Kidney capillary endothelial cell (primary cell): ENCODE data around the gene NLRP6.

ENCODE experiments used
- DNase-seq: peaks from one replicate; pipeline ENCODE4 v3.0.0-alpha.2; 2018; ENCODE audit warnings: low spot score

NLRP6 gene

DNA sequence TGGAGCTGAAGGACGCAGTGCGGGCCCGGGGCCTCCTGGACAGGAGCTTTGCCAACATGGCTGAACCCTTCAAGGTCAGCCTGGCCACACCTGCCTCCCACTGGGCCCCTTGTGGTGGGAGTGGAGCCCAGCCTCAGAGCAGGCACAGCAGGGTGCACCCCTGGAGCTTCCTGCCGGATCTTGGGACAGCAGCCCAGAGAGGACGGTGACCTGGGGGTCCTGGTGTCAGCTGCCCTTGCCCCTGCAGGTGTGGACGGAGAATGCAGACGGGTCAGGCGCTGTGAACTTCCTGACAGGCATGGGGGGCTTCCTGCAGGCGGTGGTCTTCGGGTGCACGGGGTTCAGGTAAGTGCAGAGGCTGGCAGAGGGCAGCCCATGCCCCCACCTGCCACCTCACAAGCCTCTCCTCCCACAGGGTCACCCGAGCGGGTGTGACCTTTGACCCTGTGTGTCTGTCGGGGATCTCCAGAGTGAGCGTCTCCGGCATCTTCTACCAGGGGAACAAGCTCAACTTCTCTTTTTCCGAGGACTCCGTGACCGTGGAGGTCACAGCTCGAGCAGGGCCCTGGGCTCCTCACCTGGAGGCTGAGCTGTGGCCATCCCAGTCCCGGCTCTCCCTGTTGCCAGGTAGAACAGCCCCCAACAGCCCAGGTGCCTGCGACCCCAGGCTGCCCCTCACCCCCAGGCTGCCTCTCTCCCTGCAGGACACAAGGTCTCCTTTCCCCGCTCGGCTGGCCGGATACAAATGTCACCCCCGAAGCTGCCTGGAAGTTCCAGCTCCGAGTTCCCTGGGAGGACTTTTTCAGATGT, 15.8 kb downstream of the NLRP6 start:
- no peak for DNase-seq

GRCh38 chr11:294780-295179, 16.6 kb downstream of the NLRP6 start:
- no peak for DNase-seq

GRCh38 chr11:295351-296170, 17.4 kb downstream of the NLRP6 start:
- DNase-seq, result no peak

- DNase-seq, result no peak
Observed at GRCh38 chr11:296171-297050, 18.2 kb downstream of the NLRP6 start.

GRCh38 chr11:297051-297585, 18.9 kb downstream of the NLRP6 start:
- DNase-seq, result no peak

DNA sequence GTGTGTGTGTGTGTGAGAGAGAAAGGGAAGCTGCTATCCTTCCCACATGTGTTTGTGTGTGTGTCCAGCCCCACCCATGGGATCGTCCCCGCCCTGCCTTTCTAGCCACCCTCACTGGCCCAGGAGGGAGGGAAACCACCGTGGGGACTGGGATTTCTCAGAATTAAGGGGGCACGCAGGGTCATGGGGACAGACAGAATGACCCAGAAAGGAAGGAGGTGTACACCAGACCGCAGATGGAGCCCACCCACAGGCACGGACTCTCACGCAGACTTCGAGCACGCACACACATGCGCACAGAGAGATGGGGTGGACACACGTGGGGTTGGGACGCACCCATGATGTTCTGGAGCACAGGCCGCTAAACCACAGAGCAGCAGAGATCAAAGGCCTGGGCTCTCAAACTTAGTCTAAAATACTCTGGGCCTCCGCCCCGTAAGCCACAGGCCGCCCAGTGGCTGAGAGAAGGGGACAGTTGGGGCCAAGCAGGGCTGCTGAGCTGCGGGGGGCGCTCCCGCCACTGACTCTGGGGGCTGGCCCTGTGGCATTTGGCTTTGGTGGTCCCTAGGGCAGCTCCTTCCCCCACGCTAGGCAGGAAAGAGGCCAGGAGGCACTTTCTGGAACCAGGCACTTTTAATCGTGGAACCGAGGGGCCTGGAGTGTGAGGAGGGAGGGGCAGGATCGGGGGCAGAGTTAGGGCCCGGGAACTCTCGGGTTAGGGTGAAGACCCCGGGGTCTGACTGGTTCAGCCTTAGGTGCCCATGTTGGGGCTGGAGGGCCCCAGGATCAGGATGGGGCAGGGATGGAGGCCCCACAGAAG, 19.6 kb downstream of the NLRP6 start:
- DNase-seq, result no peak

GRCh38 chr11:298406-299065, 20.3 kb downstream of the NLRP6 start:
- no peak for DNase-seq

DNA sequence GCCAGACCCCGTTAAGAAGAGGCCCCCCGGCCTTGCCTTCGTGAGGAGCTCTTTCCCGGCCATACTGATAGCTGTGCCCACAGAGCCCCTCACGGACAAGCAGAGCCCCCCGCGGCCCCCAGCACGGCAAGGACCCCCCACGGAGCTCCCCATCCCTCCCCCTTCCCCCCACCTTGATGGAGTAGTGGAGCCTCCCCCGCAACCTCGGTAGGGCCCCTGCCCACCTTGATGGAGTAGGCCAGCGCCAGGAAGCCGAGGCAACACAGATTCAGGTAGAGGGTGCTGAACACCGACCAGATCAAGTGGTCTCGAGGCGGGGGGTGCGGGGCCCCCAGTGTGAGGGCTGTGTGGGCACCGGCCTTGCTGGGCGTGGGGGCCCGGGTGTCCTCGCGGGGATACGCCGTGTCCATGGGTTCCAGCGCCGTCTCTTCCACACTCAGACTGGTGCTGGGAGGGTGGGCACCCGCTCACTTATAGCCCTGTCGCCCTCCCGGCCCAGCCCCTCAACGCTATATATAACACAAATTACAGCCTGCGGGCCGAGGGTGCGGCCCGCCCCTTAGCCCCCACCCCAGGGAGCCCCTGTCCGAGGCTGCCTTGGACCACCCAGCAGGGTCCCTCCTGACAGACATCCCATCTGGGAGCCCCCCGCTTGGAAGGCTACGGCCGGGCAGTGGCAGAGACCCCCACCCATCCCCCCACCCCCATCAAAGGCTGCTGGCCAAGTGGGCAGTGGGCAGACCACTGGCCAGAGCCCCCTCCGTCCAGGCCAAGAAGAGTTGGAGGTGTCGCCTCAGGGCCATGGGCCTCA, 21.1 kb downstream of the NLRP6 start, which contains the start of gene IFITM5:
TSS of gene IFITM5 (minus strand) at position 446 of the 811 bp plus-strand sequence. CDS start at position 410, 36 bp downstream.
- no peak for DNase-seq

DNA sequence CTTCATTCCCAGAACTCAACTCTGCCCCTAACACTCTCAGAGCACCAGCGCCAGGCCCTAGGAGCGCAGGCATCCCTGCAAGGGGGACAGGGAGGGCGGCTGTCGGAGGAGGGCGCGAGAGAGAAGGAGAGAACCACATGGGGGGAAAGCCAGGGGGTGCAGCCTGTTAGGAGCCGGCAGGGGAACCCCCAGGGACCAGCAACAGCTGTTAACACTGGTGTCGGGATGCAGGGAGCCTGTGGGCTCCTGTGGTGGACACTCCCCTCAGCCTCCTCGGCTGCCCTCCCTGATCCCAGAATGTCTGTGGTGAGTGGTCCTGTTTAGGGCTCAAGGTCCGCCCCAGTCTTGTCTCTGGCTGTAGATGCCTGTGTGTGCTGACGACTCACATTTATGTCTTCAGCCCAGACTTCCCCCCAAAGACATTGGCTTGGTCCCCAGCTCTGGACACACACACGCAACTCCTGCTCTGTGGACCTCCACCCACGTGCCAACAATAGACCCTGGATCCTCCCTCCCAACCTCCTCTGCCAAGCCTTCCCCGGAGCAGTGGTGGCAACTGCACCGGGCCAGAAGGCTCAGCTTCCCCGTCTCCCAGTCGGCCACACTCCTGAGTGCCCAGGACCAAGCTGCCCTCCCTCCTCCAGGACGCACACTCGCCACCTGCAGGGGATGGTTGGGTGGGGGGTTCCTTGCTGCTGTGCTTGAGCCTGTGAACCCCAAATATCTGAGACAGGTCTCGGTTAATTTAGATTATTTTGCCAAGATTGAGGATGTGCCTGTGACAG, 21.9 kb downstream of the NLRP6 start:
- DNase-seq, result no peak

GRCh38 chr11:303363-303762, 25.2 kb downstream of the NLRP6 start:
- DNase-seq, result no peak

DNA sequence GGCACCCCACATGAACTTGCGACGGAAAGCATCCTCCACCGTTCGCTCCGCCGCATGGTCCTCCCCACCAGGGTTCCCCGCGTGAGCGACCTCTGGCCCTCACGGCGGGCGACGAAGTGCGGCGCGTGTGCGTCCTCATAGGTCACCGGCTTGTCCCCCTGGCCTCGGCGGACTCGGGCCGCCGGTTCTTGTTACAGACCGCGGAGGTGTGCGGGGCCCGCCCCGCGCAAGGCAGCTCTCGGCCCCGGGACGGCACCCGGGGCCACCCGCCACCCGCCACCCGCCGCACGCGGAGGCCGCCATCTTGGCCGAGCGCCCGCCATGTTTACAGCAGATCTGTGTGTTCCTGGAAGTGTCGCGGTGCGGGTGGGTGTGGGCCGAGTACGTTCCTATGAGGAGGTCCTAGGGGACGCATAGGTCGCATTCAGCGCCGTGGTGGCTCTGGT, 25.9 kb downstream of the NLRP6 start:
- no peak for DNase-seq

- DNase-seq, result peak; percentile 55
Observed at GRCh38 chr11:304915-305843, 27.0 kb downstream of the NLRP6 start.

DNA sequence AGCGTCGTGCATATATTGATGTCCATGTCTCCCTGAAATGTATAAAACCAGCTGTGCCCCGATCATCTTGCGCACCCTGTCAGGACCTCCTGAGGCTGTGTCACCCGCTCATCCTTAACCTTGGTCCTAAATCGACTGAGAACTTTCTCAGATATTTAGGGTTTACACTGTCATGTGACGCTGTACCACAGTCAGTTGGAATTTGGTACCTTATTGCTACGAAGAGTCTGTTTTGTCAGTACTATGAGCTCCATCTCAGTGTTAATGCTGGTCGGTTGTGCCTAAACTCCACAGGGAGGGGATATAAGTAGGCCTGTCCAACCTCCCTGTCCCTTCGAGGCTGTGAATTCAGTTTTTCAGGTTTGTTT, 27.6 kb downstream of the NLRP6 start:
- no peak for DNase-seq

- DNase-seq, result no peak
Observed at GRCh38 chr11:306645-307371, 28.6 kb downstream of the NLRP6 start.

DNA sequence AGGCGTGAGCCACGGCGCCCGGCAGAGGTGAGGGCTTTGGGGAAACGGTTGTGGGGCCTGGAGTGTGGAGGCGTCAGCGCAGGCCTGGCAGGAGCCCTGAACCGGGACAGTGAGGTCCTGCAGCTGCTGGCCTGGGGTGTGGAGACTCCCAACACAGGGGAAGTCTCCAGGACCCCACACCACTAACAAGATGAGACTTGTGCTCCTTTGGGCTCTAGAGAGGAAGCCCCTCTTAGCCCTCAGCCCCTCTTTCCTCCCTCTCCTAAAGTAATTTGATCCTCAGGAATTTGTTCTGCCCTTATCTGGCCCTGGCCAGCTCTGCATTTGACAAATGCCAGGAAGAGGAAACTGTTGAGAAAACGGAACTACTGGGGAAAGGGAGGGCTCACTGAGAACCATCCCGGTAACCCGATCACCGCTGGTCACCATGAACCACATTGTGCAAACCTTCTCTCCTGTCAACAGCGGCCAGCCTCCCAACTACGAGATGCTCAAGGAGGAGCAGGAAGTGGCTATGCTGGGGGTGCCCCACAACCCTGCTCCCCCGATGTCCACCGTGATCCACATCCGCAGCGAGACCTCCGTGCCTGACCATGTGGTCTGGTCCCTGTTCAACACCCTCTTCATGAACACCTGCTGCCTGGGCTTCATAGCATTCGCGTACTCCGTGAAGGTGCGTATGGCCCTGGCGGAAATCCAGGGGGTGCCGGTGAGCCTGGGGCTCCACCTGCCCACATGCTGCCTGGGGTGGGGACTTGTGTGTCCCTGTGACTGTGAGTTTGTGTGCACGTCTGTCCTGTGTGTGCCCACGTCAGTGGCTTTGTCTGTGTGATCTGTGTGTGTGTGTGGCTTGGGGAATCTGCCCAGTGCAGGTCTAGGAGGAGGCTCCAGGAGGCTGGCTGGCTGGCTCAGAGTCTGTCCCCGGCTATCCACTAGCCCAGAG, 29.8 kb downstream of the NLRP6 start, which contains the start of gene IFITM2:
TSS of gene IFITM2 (plus strand) at position 51 of the 943 bp plus-strand sequence. CDS start at position 428, 377 bp downstream.
- peak; percentile 65 for DNase-seq
